Smooth muscle cell (in vitro differentiated cells): Measurements from ENCODE around the gene VWA7. TPM values are rescaled to one million over a fixed set of nuclear protein-coding genes. Genes with fewer than 3 reads are reported as not detected.

Source experiments
- DNase-seq: peaks from one replicate; lab custom pipeline; 2025; ENCODE audit not compliant: unreplicated experiment; lab: John Stamatoyannopoulos, UW
- H2AFZ ChIP-seq: fragments of 200-600 bp; sonication (generic); 2 replicates; pipeline ENCODE4 v1.6.0; 2016; ENCODE audit warnings: antibody characterized with exemption, low read depth, mild to moderate bottlenecking
- H3F3A ChIP-seq: fragments of 200-600 bp; sonication (generic); 2 replicates; pipeline ENCODE4 v1.6.0; 2017; ENCODE audit warnings: antibody characterized with exemption, low read depth
- H3K27ac ChIP-seq: fragments of 200-600 bp; sonication (generic); 2 replicates; pipeline ENCODE4 v1.5.1; 2016; ENCODE audit warnings: low read depth, mild to moderate bottlenecking
- H3K27me3 ChIP-seq: fragments of 200-600 bp; sonication (generic); 2 replicates; pipeline ENCODE4 v1.6.1; 2016; ENCODE audit warnings: low read depth, mild to moderate bottlenecking
- H3K36me3 ChIP-seq: fragments of 200-600 bp; sonication (generic); 2 replicates; pipeline ENCODE4 v1.5.1; 2016; ENCODE audit warnings: low read depth
- H3K4me1 ChIP-seq: fragments of 200-600 bp; sonication (generic); 2 replicates; pipeline ENCODE4 v1.5.1; 2016; ENCODE audit warnings: low read depth
- H3K4me2 ChIP-seq: fragments of 200-600 bp; sonication (generic); 2 replicates; pipeline ENCODE4 v1.6.0; 2016; ENCODE audit warnings: mild to moderate bottlenecking
- H3K4me3 ChIP-seq: fragments of 200-600 bp; sonication (generic); 2 replicates; pipeline ENCODE4 v1.5.1; 2016; ENCODE audit warnings: mild to moderate bottlenecking
- H3K79me2 ChIP-seq: fragments of 200-600 bp; sonication (generic); 2 replicates; pipeline ENCODE4 v1.6.0; 2016; ENCODE audit warnings: low read depth, mild to moderate bottlenecking
- H3K9ac ChIP-seq: fragments of 200-600 bp; sonication (generic); 2 replicates; pipeline ENCODE4 v1.6.0; 2016; ENCODE audit warnings: low read depth
- H3K9me3 ChIP-seq: fragments of 200-600 bp; sonication (generic); replicated peaks from 2 replicates; pipeline ENCODE4 v1.5.1; 2016; ENCODE audit warnings: low read depth
- H4K20me1 ChIP-seq: fragments of 200-600 bp; sonication (generic); 2 replicates; pipeline ENCODE4 v1.6.0; 2016; ENCODE audit warnings: low read depth
- CTCF ChIP-seq: fragments of 200-600 bp; sonication (generic); IDR thresholded peaks from 2 replicates; pipeline ENCODE4 v1.5.1; 2017; ENCODE audit warnings: borderline replicate concordance, mild to moderate bottlenecking, antibody characterized with exemption; ENCODE audit not compliant: insufficient read depth, poor library complexity, severe bottlenecking
- WGBS: methylation state at CpG from one replicate; pipeline ENCODE4 v1.1.7; 2016; ENCODE audit warnings: low lambda C conversion rate; 5-methylcytosine and 5-hydroxymethylcytosine counted together
- polyA plus RNA-seq: library from polyadenylated mRNA; unstranded; fragments of >200 nt; fragmentation: Nextera tagmentation; extraction: Ambion mirVana; gene quantifications from 2 replicates; pipeline ENCODE4 v1.2.1, GENCODE V29; 2016
- total RNA-seq: library from RNA; depleted of rRNA; stranded (reverse); fragments of >200 nt; gene quantifications from 2 replicates; pipeline ENCODE4 v1.2.3, GENCODE V29; 2014

The VWA7 gene
- total and polyA plus RNA-seq, 2 experiments from 2014 or later: 0.08 to 0.58 TPM

GRCh38 chr6:31775633-31776484 lies 1.3 kb downstream of the VWA7 start:
- Histone ChIP-seq H3F3A (peaks cover 11% of the 10 kb centered on the region), H4K20me1 (no peaks in the 10 kb centered on the region), H3K9me3 (no peaks in the 10 kb centered on the region), H3K4me1 (peaks cover 8% of the 10 kb centered on the region), H3K4me2 (no peak overlapping the region), H3K36me3 (no peaks in the 10 kb centered on the region), H3K4me3 (no peak overlapping the region), H3K27ac (no peak overlapping the region), H3K27me3 (no peaks in the 10 kb centered on the region), H3K79me2 (no peaks in the 10 kb centered on the region), H2AFZ (no peak overlapping the region), H3K9ac (no peak overlapping the region)
- no peak for TF ChIP-seq CTCF
- no peak for DNase-seq
- 94% methylated on average over 32 of the region's 32 CpGs for WGBS

- H3K36me3 ChIP-seq: no peaks in the 10 kb centered on the region
- TF ChIP-seq CTCF: no peak
- H3K4me1 ChIP-seq: peaks cover 8% of the 10 kb centered on the region
- no peak overlapping the region for H3K4me2 ChIP-seq
- H3K4me3 ChIP-seq: no peak overlapping the region
- H3K27me3 ChIP-seq: no peaks in the 10 kb centered on the region
- H2AFZ ChIP-seq: no peak overlapping the region
- no peak for DNase-seq
- H3K79me2 ChIP-seq: no peaks in the 10 kb centered on the region
- H3F3A ChIP-seq: peaks cover 11% of the 10 kb centered on the region
- H3K27ac ChIP-seq: no peak overlapping the region
- no peak overlapping the region for H3K9ac ChIP-seq
- no peaks in the 10 kb centered on the region for H3K9me3 ChIP-seq
- no peaks in the 10 kb centered on the region for H4K20me1 ChIP-seq
- 79% methylated on average over 3 of the region's 4 CpGs for WGBS
Observed at GRCh38 chr6:31775184-31775583, 1.9 kb downstream of the VWA7 start.

GRCh38 chr6:31771992-31772358 lies 5.2 kb downstream of the VWA7 start:
- Histone ChIP-seq H3K27me3 (no peaks in the 10 kb centered on the region), H3K4me1 (peaks cover 7% of the 10 kb centered on the region), H4K20me1 (no peaks in the 10 kb centered on the region), H3K9me3 (no peaks in the 10 kb centered on the region), H3K27ac (no peak overlapping the region), H3K79me2 (no peaks in the 10 kb centered on the region), H3K9ac (no peak overlapping the region), H2AFZ (no peak overlapping the region), H3F3A (no peaks in the 10 kb centered on the region), H3K36me3 (no peaks in the 10 kb centered on the region), H3K4me2 (no peak overlapping the region), H3K4me3 (no peak overlapping the region)
- TF ChIP-seq CTCF: no peak
- DNase-seq: no peak
- 49% methylated on average over 4 of the region's 4 CpGs for WGBS

- H4K20me1 ChIP-seq: no peaks in the 10 kb centered on the region
- no peak for TF ChIP-seq CTCF
- no peak overlapping the region for H2AFZ ChIP-seq
- DNase-seq: no peak
- H3K4me3 ChIP-seq: no peak overlapping the region
- 95% methylated on average over 2 of the region's 2 CpGs for WGBS
- no peaks in the 10 kb centered on the region for H3K36me3 ChIP-seq
- H3K4me1 ChIP-seq: no peaks in the 10 kb centered on the region
- H3K79me2 ChIP-seq: no peaks in the 10 kb centered on the region
- H3K9me3 ChIP-seq: no peaks in the 10 kb centered on the region
- no peaks in the 10 kb centered on the region for H3K27me3 ChIP-seq
- no peak overlapping the region for H3K4me2 ChIP-seq
- no peak overlapping the region for H3K27ac ChIP-seq
- H3F3A ChIP-seq: no peaks in the 10 kb centered on the region
- no peak overlapping the region for H3K9ac ChIP-seq
Observed at GRCh38 chr6:31770860-31771259, 6.3 kb downstream of the VWA7 start.
